Stimulated activated CD8-positive, alpha-beta memory T cell treated with anti-CD3 and anti-CD28 coated beads, Interleukin-7, amount 100 ng/mL, for 24 hours (primary cell): ENCODE data around the gene LCE1C.

Source experiments
- DNase-seq: peaks from one replicate; pipeline ENCODE4 v3.0.0-alpha.2; 2020; ENCODE audit warnings: low read depth

The LCE1C gene

GRCh38 chr1:152806576-152806975 is at the start of gene LCE1C:
TSS of gene LCE1C (minus strand) at chr1:152806651. CDS start at chr1:152805478, 1,173 bp downstream.
- DNase-seq = no peak

GRCh38 chr1:152855661-152856060 is 49.2 kb upstream of the LCE1C start:
- DNase-seq = no peak

- no peak for DNase-seq
Observed at GRCh38 chr1:152842556-152842955, 36.1 kb upstream of the LCE1C start, which contains the start of gene LCE6A. TSS of gene LCE6A (plus strand) at chr1:152842856. CDS start at chr1:152843521, 665 bp downstream.

- no peak for DNase-seq
Observed at GRCh38 chr1:152836870-152837269, 30.4 kb upstream of the LCE1C start.

GRCh38 chr1:152827173-152827572 is 20.7 kb upstream of the LCE1C start, which contains the start of gene LCE1A:
TSS of gene LCE1A (plus strand) at chr1:152827473. CDS start at chr1:152827473, 0 bp downstream.
- no peak for DNase-seq

GRCh38 chr1:152824964-152825363 is 18.5 kb upstream of the LCE1C start:
- DNase-seq = no peak

GRCh38 chr1:152823294-152823693 is 16.8 kb upstream of the LCE1C start:
- no peak for DNase-seq

- DNase-seq = no peak
Observed at GRCh38 chr1:152817309-152817708, 10.9 kb upstream of the LCE1C start.

GRCh38 chr1:152811671-152812070 is 5.2 kb upstream of the LCE1C start, which contains the start of gene LCE1B:
TSS of gene LCE1B (plus strand) at chr1:152811971. CDS start at chr1:152812447, 476 bp downstream.
- DNase-seq = no peak

- no peak for DNase-seq
Observed at GRCh38 chr1:152811050-152811449, 4.6 kb upstream of the LCE1C start.

- no peak for DNase-seq
Observed at GRCh38 chr1:152801333-152801732, 5.1 kb downstream of the LCE1C start.

GRCh38 chr1:152796421-152796820 is 10.0 kb downstream of the LCE1C start, which contains the start of gene LCE1D:
TSS of gene LCE1D (plus strand) at chr1:152796721. CDS start at chr1:152797795, 1,074 bp downstream.
- DNase-seq = no peak

GRCh38 chr1:152795686-152796085 is 10.8 kb downstream of the LCE1C start:
- no peak for DNase-seq

GRCh38 chr1:152786077-152786476 is 20.4 kb downstream of the LCE1C start, which contains the start of gene LCE1E:
TSS of gene LCE1E (plus strand) at chr1:152786257. CDS start at chr1:152787300, 1,043 bp downstream.
- no peak for DNase-seq

GRCh38 chr1:152783095-152783494 is 23.4 kb downstream of the LCE1C start:
- DNase-seq = no peak

- no peak for DNase-seq
Observed at GRCh38 chr1:152777510-152778137, 28.8 kb downstream of the LCE1C start.

GRCh38 chr1:152776361-152776760 is 30.1 kb downstream of the LCE1C start:
- DNase-seq = no peak

- no peak for DNase-seq
Observed at GRCh38 chr1:152774875-152775274, 31.6 kb downstream of the LCE1C start, which contains the start of gene LCE1F. TSS of gene LCE1F (plus strand) at chr1:152775140. CDS start at chr1:152776372, 1,232 bp downstream.

- no peak for DNase-seq
Observed at GRCh38 chr1:152770411-152770810, 36.0 kb downstream of the LCE1C start.

- DNase-seq = no peak
Observed at GRCh38 chr1:152768847-152769533, 37.5 kb downstream of the LCE1C start.

- no peak for DNase-seq
Observed at GRCh38 chr1:152761609-152762213, 44.7 kb downstream of the LCE1C start.

- no peak for DNase-seq
Observed at GRCh38 chr1:152760551-152761190, 45.8 kb downstream of the LCE1C start.
